Right renal pelvis (tissue), 4 donors: ENCODE measurements around the gene COX5A. TPM values are rescaled to one million over a fixed set of nuclear protein-coding genes. Genes with fewer than 3 reads are reported as not detected.
"Not testable (repeated sequence)": the region's sequence is repeated elsewhere in the genome, so short reads cannot be mapped to it uniquely, and the experiment has no call there.

ENCODE experiments used
- DNase-seq, 4 donors: peaks; one replicate each; pipeline ENCODE4 v3.0.0-alpha.2; 2013; ENCODE audit warnings: low read depth in 4 of 4, low spot score in 3 of 4, missing footprints in 1 of 4
- polyA plus RNA-seq, 4 donors: library from polyadenylated mRNA; unstranded; fragments of 120-200 nt; gene quantifications; one replicate each; pipeline ENCODE4 v1.2.1, GENCODE V29; 2013; ENCODE audit not compliant: insufficient read length in 4 of 4

The COX5A gene
- polyA plus RNA-seq, 4 donors: 214 to 224 (median 219) TPM

DNA sequence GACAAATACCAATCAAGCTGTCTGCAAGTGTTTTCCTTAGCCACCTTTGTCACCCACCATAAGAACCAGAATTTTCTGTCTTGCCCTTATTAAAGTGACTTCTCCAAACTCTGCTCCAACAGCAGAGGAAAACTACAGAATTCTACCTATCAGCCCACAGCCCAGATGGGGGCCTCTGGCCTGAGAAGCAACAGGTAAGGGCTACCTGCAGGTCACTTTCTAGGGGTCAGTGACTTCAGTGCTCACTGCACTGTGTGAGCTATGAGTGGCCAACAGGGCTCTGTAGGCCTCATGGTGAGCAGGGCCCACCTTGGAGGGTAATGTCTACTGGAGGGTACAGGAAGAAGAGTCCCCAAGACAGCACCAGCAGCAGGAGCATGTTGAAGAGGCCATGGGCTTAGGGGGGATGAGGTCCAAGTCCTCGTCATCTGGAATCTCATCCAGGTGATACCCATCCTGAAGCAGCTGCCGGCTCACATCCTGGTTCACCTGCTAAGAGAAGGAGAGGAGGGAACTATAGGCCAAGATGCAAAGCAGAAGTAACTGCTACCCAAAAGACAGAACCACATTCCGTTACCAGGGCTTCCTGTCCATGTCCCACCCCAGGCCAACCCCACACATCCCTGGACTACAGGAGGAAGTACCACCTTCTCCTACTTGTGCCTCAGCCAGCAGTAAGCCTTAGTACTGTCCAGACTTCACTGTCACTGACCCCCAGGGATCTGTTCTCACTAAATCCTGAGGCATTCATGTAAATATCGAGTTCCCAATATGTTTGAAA is 35.4 kb downstream of the COX5A start:
- no peak for DNase-seq

DNA sequence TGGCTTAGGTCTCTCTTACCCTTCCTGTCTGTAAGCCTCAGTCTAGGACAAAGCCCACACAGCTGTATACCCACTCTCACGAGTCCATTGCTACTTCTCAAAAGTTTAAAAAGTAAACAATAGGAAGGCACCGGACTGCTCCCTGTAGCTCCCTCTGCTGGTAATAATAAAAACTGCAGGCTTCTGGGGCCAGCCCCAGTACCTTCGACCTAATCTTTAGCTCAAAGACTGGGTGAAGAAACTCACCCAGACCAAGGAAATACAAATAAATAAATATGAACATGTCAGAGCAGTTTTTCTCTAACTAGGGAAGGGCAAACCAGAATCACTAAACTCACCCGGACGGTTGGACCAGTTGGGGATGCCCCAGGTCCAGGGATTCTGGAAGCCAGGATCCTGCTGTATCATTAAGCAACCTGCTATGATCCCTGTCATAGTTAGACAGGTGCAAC is 36.2 kb downstream of the COX5A start:
- DNase-seq: peak in 3 of 4 donors; percentile 17 to 28 (median 24)

DNA sequence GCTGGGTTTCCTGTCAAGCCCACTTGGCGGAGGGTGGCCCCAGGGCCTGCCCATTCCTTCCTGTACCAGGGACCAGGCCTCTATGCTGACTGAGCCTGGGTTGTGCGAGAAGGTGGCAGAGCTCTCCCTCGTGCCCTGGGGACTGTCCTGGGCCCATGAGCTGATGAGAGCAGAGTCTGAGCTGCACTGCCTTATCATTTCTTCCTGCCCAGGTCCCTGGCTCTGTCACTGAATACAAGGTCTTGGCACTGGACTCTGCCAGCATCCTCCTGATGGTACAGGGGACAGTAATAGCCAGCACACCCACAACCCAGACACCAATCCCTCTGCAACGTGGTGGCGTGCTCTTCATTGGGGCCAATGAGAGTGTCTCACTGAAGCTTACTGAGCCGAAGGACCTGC is 40.6 kb downstream of the COX5A start:
- DNase-seq: no peak

DNA sequence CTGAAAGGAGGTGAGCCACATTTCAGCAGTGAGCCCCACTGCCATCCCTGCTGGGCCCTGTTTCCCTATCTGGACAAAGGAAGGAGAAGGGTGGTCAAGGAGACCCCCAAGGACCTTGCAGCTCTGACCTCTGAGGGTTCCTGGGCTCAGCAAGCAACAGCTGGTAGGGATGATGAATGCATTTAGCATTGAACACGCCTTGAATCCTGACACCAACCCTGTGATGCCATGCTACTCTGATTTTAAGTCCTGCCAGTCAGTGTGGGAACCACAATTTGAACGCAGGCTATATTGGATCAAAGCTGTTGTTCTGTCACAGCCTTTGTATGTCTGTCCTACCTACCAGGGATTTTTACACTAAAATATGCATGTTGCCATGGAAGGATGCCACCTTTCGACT is 41.6 kb downstream of the COX5A start:
- no peak for DNase-seq

DNA sequence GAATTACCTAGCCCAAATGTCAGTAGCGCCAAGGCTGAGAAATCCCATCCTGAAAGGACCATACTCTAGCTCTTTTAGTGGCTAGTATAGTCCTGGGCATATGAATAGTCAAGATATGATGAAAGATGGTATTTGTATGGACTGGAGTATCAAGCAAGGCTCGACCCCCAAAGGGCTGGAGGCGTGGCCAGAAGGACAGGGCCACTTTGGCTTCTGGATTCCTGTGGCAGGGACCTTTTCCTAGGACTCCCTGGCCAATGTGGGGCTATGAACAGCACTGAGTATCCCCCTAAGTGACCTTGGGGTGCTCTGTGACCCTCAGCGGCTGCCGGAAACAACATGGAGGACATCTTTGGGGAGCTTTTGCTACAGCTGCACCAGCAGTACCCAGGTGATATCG is 42.0 kb downstream of the COX5A start:
- no peak for DNase-seq

DNA sequence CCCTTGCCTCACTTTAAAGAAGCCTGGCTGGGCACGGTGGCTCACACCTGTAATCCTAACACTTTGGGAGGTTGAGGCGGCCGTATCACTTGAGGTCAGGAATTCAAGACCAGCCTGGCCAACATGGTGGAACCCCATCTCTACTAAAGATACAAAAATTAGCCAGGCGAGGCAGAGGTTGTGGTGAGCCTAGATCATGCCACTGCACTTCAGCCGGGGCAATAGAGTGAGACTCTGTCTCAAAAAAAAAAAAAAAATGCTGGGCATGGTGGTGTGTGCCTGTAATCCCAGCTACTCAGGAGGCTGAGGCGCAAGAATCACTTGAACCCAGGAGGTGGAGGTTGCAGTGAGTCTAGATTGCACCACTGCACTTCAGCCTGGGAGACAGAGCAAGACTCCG is 43.5 kb downstream of the COX5A start:
- DNase-seq: not testable (repeated sequence)

DNA sequence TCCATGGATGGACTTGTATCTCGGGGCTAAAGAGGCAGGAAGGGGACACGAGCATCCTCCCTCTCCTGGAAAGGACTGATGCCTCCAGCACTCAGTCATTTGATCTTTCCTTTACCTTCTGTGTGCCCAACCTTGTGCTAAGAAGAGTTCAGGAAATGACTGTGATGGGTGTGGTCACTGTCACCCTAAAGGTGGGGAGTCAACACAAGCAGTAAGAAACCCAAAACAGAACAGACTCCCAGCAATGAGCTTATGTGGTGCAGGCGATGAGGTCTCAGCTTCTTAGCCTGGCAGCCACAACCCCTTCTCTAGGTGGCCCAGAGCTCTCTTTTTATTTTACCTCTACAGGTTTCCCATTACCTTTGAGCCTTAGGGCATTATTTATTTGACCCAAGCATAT is 44.2 kb downstream of the COX5A start:
- DNase-seq: no peak

DNA sequence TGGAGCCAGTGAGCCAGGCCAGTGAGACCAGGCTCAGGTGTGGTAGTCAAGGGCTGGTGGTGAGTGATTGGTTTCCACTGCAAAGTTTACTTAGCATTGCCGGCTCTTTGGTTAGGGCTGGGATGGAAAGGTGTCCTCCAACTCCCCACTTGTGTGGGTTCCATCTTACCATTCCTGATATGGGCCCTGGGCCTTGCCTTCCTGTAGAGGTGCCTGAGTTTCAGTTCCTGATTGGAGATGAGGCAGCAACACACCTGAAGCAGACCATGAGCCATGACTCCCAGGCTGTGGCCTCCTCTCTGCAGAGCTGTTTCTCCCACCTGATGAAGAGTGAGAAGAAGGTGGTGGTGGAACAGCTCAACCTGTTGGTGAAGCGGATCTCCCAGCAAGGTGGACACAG is 44.9 kb downstream of the COX5A start:
- DNase-seq: no peak

DNA sequence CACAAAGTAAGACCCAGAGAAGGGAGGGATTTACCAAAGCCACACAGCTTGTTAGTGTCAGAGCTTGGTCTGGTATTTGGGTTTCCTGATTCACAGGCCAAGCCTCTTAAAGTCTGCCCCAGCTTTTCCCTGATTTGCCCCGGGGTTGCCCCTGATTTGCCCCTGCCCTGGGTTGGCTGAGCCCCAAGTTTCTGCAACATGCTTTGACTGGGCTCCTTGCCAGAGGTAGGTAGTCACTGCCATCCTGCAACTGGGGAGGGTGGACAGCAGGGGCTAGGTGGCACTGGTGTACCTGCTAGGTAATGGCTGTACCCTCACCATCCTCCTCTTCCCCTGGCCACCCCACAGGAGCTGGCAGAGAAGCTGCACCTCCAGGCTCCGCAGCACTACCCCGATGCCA is 45.6 kb downstream of the COX5A start:
- no peak for DNase-seq

DNA sequence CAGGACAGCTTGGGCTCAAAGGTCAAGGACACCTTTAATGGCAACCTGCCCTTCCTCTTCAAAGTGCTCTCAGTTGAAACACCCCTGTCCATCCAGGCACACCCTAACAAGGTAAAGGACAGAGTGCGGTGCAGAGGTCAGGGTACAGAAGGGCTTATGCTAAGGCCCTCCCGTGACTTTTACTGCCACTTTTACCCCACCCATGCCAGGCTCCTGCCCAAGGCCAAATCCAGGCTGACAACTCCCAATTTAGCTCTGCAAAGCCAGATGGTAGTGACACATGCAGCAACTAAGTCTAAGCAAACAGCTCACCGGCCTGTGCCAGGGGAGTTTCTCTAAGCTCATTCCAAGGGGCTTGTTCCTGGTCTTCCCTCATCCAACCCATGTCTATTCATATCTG is 46.4 kb downstream of the COX5A start:
- no peak for DNase-seq

DNA sequence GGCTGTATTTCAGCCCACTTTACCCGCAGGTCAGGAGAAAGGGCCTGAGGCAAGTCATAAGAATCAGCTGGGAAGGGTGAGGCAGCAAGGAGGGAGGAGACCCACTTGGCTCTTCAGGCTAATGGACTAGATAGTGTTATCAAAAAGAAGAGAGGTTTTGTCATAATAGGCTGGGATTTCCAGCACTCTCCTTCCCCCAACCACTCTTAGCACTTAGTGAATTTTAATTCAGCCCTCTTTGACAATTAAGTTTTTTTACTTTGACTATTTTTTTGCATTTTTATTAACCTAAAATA is 47.3 kb downstream of the COX5A start:
- DNase-seq: no peak

DNA sequence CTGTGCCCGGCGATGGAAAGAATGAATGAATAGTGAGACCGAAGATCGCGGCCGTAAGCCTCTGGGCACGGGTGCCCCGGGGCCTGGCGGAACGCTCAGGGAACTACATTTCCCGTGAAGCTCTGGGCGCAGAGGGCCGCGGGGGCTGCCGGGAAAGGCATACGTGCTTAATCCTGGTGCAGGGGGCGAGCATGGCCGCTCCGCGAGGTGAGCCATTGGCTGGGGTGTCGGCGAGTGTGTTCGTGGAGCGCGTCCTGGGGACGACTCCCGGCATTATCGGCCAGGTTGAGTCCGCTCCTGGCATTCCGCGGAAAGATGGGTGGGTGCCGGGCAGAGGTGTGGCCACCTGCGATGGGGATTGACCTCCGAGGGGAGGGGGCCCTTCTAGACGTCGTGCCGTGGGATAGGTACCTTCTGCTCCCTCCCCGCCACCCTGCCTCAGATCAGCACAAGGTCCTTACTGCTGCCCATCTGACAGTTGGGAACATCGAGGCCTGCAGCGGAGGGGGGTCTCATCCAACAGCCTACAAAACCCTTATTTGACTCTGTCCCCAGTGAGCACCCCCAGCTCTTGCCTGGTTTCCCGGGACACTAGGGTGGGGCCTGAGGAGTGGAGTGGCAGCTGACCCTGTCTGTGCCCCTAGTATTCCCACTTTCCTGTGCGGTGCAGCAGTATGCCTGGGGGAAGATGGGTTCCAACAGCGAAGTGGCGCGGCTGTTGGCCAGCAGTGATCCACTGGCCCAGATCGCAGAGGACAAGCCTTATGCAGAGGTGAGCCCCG is 47.8 kb downstream of the COX5A start, which contains the start of gene MPI:
MPI (plus strand) TSS at position 160 of the 782 bp plus-strand sequence; CDS start at position 192, 32 bp downstream.
- peak in 1 of 4 donors; percentile 73 for DNase-seq

DNA sequence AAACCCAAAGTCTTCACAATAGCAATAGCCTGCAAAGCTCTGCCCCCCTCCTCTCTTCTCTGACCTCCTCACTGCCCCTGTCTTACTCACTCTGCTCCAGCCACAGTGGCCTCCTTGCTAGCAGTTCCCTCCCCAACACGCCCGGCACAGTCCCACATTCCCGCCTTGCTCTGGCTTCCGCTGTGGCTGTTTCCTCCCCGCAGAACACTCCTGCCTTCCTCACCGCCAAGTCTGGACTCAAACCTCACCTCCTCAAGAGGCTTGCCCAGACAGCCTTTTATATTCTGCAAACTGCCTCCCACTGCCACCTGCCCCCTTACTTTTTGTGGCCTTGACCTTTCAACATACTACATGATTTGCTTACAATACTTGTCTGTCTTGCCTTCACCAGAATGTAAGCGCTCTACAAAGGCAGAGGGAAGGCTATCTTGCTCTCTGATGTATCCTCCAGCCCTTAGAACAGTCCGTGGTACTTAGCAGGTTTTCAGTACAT is 48.4 kb downstream of the COX5A start:
- DNase-seq: no peak

DNA sequence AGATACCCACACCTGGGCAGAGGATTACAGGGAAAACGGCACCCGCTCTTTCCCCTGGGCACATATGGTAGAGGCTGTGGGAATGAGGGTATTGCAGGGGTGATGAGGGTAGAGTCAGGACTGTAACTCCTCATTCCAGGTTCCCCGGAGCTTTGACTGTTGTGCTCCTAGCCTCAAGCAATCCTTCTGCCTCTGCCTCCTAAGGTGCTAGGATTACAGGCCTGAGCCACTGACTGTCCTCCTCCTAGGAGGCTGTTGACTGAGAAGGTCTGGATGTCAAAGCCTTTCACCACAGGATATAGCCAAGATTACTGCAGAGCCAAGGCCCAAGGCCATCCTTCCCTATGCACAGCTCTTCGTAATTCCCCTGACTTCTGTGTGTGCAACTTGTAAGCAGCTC is 49.2 kb downstream of the COX5A start:
- DNase-seq: no peak

DNA sequence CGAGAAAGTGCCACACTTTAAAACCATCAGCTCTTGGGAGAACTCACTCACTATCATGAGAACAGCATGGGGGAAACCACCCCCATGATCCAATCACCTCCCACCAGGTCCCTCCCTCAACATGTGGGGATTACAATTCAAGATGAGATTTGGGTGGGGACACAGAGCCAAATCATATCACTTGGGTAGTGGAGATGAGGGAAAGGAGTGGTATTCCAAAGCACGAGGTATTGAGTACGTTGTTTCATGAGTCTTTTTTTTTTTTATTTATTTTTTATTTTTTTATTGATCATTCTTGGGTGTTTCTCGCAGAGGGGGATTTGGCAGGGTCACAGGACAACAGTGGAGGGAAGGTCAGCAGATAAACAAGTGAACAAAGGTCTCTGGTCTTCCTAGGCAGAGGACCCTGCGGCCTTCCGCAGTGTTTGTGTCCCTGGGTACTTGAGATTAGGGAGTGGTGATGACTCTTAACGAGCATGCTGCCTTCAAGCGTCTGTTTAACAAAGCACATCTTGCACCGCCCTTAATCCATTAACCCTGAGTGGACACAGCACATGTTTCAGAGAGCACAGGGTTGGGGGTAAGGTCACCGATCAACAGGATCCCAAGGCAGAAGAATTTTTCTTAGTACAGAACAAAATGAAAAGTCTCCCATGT is 50.2 kb downstream of the COX5A start:
- not testable (repeated sequence) for DNase-seq

DNA sequence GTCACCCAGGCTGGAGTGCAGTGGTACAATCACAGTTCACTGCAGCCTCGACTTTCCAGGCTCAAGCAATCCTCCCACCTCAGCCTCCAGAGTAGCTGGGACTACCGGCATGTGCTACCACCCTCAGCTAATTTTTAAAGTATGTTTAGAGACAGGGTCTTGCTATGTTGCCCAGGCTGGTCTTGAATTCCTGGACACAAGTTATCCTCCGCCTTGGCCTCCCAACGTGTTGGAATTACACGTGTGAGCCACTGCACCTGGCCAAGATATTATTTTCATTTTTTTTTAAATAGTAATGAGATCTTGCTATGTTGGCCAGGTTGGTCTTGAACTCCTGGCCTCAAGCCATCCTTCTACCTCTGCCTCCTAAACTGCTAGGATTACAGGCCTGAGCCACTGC is 52.4 kb downstream of the COX5A start:
- DNase-seq: no peak

DNA sequence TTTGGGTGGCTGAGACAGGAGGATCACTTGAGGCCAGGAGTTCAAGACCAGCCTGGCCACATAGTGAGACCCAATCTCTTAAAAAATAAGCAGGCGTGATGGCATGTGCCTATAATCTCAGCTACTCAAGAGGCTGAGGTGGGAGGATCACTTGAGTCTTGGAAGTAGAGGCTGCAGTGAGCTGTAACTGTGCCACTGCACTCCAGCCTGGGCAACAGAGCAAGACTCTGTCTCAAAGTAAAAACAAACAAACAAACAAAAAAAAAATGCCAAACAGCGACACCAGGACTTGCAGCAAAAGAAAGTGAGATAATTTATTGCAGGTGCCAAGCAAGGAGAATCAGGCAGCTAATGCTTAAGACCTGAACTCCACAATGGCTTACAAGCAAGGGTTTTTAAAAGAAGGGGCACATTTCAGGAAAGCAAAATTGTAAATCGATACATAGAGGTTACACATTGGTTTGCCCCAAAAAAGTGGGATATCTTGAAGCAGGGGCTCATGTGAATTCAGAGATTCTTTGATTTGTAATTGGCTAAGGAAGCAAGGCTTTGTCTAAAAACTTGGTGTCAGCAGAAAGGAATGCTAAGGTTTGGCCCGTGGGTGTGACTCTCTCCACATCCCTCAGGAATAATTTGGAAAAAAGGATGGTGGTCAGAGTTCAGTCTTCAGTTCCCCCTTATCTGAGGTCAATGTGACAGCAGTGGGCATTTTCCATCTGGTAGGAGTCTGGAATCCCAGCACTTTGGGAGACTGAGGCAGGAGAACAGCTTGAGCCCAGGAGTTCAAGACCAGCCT is 53.2 kb downstream of the COX5A start:
- DNase-seq: no peak

DNA sequence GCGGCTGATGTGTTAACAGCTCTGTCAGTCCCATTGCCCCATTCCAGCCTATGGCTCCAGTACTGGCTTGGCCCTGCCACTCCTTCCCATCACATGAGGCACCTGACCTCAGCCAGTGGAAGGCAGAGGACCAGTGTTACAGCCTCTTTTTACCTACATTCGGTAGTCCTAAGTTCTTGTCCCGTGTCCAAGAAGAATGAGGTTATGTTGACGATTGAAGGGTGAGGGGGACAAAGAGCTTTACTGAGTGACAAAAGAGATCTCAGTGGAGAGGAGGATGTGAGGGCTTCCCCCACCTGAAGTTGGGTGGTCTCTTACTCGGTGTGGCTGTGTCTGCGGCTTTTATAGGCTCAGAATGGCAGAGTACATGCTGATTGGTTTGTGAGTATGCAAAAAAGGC is 55.3 kb downstream of the COX5A start:
- no peak for DNase-seq

DNA sequence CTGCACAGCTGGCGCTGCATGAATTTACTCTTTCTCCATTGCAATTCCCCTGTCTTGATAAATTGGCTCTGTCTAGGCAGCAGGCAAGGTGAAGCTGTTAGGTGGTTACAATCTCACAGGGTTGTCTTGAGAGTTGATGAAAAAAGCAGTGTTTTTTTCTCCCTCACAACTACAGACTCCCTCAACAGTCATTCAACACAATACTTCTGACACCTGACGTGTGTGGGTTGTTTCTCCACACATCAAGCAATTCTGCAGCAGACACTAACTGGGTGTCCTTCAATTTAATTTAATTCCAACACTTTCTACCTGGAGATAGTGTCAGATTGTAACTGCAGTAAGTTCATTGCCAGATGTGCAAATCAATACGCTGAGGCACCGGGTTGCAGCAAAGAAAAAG is 59.6 kb downstream of the COX5A start:
- no peak for DNase-seq

DNA sequence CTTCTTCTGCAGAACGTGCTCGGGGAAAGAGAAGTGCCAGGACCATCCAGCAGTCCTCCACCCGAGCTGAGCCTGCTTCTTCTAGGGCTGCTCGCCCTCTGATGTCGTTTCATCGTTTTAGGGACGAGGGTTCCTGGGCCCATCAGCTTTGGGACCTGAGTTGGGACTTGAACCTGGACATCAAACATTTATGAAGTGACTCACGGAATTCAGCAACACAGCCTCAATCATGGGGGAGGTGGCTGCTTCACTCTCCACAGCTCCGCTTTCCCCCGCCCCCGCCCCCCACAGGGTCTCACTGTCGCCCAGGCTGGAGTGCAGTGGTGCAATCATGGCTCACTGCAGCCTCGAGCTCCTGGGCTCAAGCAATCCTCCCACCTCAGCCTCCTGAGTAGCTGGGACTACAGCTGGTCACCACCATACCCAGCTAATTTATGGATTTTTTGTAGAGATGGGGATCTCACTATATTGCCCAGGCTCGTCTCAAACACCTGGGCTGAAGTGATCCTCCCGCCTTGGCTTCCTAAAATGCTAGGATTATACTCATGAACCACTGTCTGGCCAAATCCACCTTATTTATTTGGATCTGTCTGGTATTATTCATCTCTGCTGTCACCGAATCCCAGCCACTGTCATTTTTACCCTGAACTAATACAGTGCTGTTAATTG is 64.0 kb downstream of the COX5A start:
- no peak for DNase-seq
